ENCODE measurements around the gene SMARCD2.

- TF ChIP-seq CTCF (conservative IDR thresholded peaks at IDR 0.05; ENCODE audit: low read length) (no peak), EZH2phosphoT487 (IDR thresholded peaks at IDR 0.05; ENCODE audit: borderline replicate concordance) (no peak)
These were observed 3.8 kb downstream of the SMARCD2 start for GRCh38 chr17:63838631-63839171.

Data from Loucy (cell line).